ENCODE measurements around the gene GATAD2A. TPM values are rescaled to one million over a fixed set of nuclear protein-coding genes. Genes with fewer than 3 reads are reported as not detected.

GATAD2A gene
- total and polyA plus RNA-seq, 2 of the 8 experiments (the other 6 are each of a cell fraction or from before 2014, with no cell fraction given): 38.4 to 205 TPM

DNA sequence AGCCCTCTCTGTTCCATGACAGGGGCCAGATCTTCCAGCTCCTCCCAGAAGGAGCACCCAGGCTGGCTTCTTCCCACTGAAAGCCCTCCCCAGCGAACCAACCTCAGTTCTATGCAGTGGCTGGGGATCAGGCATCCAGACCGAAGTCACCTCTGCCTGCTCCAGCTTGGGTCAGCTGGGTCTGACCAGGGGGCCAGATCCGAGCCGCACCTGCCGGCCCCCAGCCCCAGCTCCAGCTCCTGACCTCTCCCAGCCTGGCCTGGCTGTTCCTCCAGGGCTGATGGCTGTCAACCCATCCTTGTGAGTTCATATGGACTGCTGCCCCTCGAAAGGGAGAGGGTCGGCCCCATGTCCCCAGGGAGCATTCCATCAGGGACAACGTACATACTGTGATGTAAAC is 101.9 kb downstream of the GATAD2A start:
- no peak for FAIRE-seq
- Histone ChIP-seq H3K23ac (ENCODE audit: insufficient read length) (no peak overlapping the region), H3K23me2 (ENCODE audit: low read depth, low read length) (peaks cover 2% of the 10 kb centered on the region; the same call in 1 of the 2 replicates), H2BK12ac (ENCODE audit: low read depth, low read length) (no peak overlapping the region), H4K91ac (replicated peaks; ENCODE audit: insufficient read length, low read length) (no peak overlapping the region), H3K14ac (ENCODE audit: insufficient read length) (no peak overlapping the region), H3K27ac (ENCODE audit: low read depth, low read length) (no peak overlapping the region), H3K4me1 (replicated peaks in 1 of 4; ENCODE audit: control insufficient read depth in 3 of 4, insufficient read depth in 4 of 4, low read length in 3 of 4) (no peaks in the 10 kb centered on the region), H4K5ac (ENCODE audit: insufficient read length, low read depth, low read length) (no peak overlapping the region), H3K4ac (replicated peaks; ENCODE audit: insufficient read length, low read depth, low read length) (no peak overlapping the region), H3K4me3 (ENCODE audit: extremely low read depth in 1 of 4, insufficient read depth in 2 of 4, low read depth in 3 of 4, low read length in 4 of 4) (no peak overlapping the region), H2BK120ac (replicated peaks; ENCODE audit: low read depth, low read length) (no peak overlapping the region), H3K9me3 (ENCODE audit: insufficient read depth in 2 of 2, low read depth in 1 of 2, low read length in 1 of 2) (no peaks in the 10 kb centered on the region), H2AK5ac (ENCODE audit: low read depth, low read length) (no peak overlapping the region), H4K8ac (ENCODE audit: extremely low read depth, insufficient read depth, low read length) (no peak overlapping the region), H2BK20ac (ENCODE audit: low read length) (no peak overlapping the region), H3K18ac (ENCODE audit: extremely low read depth, low read length) (no peak overlapping the region), H3K27me3 (replicated peaks in 1 of 4; ENCODE audit: control insufficient read depth in 3 of 4, extremely low read depth in 1 of 4, insufficient read depth in 3 of 4, low read length in 3 of 4) (no peaks in the 10 kb centered on the region), H3K9ac (replicated peaks in 1 of 4; ENCODE audit: extremely low read depth in 1 of 4, low read depth in 3 of 4, low read length in 3 of 4) (no peak overlapping the region), H3K36me3 (ENCODE audit: control insufficient read depth in 2 of 4, insufficient read depth in 4 of 4, low read length in 3 of 4) (peaks cover 13 to 42% (median 25%) of the 10 kb centered on the region in 4 experiments; a peak in 7 of 8 replicates), H2BK5ac (ENCODE audit: low read depth, low read length) (no peak overlapping the region), H2BK15ac (ENCODE audit: low read length) (no peak overlapping the region), H3K79me1 (ENCODE audit: low read depth, low read length) (peaks cover 4% of the 10 kb centered on the region), H3K56ac (replicated peaks; ENCODE audit: insufficient read length, low read depth, low read length) (no peak overlapping the region), H4K20me1 (replicated peaks in 1 of 2; ENCODE audit: control insufficient read depth in 1 of 2, insufficient read depth in 2 of 2, low read length in 2 of 2) (peaks cover 0 to 2% of the 10 kb centered on the region in 2 experiments), H3K4me2 (ENCODE audit: insufficient read depth in 1 of 2, low read depth in 2 of 2, low read length in 2 of 2) (no peak overlapping the region), H3K79me2 (ENCODE audit: control insufficient read depth in 1 of 2, insufficient read depth in 2 of 2, low read length in 2 of 2) (no peaks in the 10 kb centered on the region), H2AFZ (ENCODE audit: low read length) (no peak overlapping the region)
- 97% methylated on average over 5 of the region's 8 CpGs; no CpG with 5 or more reads in 1 of the 2 experiments for WGBS, 2 experiments (ENCODE audit: extremely low coverage in 1 of 2, insufficient coverage in 1 of 2, insufficient read length in 1 of 2, insufficient replicate concordance in 2 of 2, low coverage in 1 of 2, low lambda C conversion rate in 2 of 2, missing lambda C conversion rate in 1 of 2)
- POLR2A ChIA-PET (ENCODE audit: partially characterized antibody): interaction anchor here (0.5 to 1.6 kb wide), 5 partner anchors 9 to 486 kb away, joined by 3 to 6 read pairs (median 4); partner anchors contain the start of gene NDUFA13
- no peak for DNase-seq (ENCODE audit: low read depth in 1 of 2, low spot score in 2 of 2)
- CTCF ChIA-PET (ENCODE audit: partially characterized antibody): interaction anchor here (1.2 to 3.2 kb wide), 3 partner anchors 17 to 137 kb away, joined by 3 to 22 read pairs (median 5); partner anchors contain the start of gene GMIP
- no peak for TF ChIP-seq JUN (IDR thresholded peaks at IDR 0.05; ENCODE audit: low read depth, low read length)
- TF ChIP-seq, protein P1, sequence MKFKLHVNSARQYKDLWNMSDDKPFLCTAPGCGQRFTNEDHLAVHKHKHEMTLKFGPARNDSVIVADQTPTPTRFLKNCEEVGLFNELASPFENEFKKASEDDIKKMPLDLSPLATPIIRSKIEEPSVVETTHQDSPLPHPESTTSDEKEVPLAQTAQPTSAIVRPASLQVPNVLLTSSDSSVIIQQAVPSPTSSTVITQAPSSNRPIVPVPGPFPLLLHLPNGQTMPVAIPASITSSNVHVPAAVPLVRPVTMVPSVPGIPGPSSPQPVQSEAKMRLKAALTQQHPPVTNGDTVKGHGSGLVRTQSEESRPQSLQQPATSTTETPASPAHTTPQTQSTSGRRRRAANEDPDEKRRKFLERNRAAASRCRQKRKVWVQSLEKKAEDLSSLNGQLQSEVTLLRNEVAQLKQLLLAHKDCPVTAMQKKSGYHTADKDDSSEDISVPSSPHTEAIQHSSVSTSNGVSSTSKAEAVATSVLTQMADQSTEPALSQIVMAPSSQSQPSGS (IDR thresholded peaks at IDR 0.05; ENCODE audit: low read length): no peak
- no peak for TF ChIP-seq MAFK (IDR thresholded peaks at IDR 0.05; ENCODE audit: low read depth, low read length)
- TF ChIP-seq, protein P2, sequence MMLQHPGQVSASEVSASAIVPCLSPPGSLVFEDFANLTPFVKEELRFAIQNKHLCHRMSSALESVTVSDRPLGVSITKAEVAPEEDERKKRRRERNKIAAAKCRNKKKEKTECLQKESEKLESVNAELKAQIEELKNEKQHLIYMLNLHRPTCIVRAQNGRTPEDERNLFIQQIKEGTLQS (IDR thresholded peaks at IDR 0.05; ENCODE audit: insufficient read depth, low read depth, low read length): no peak

All from H1 (cell line).